BLaER1 (cell line): ENCODE data around the gene JAZF1.

Source experiments
- H3K27ac ChIP-seq: shearing (Covaris generic); formaldehyde crosslinking; 2 replicates; pipeline ENCODE4 v1.8.1; 2022
- H3K27me3 ChIP-seq: shearing (Covaris generic); formaldehyde crosslinking; 2 replicates; pipeline ENCODE4 v1.8.1; 2022
- H3K36me3 ChIP-seq: shearing (Covaris generic); formaldehyde crosslinking; 2 replicates; pipeline ENCODE4 v1.8.1; 2022
- H3K4me1 ChIP-seq: shearing (Covaris generic); formaldehyde crosslinking; 2 replicates; pipeline ENCODE4 v1.8.1; 2022
- H3K4me2 ChIP-seq: shearing (Covaris generic); formaldehyde crosslinking; 2 replicates; pipeline ENCODE4 v1.8.1; 2022
- H3K4me3 ChIP-seq: shearing (Covaris generic); formaldehyde crosslinking; 2 replicates; pipeline ENCODE4 v1.8.1; 2022
- H3K9ac ChIP-seq: shearing (Covaris generic); formaldehyde crosslinking; 2 replicates; pipeline ENCODE4 v1.8.1; 2022
- H3K9me3 ChIP-seq: shearing (Covaris generic); formaldehyde crosslinking; 2 replicates; pipeline ENCODE4 v1.8.1; 2022
- H4K20me1 ChIP-seq: shearing (Covaris generic); formaldehyde crosslinking; 2 replicates; pipeline ENCODE4 v1.8.1; 2022
- Cebpa-rat ChIP-seq: shearing (Covaris generic); IDR thresholded peaks from 2 replicates; pipeline ENCODE4 v1.8.1; 2022

JAZF1 gene

GRCh38 chr7:28115261-28115660 lies 65.3 kb downstream of the JAZF1 start:
- Histone ChIP-seq H3K9me3 (no peaks in the 10 kb centered on the region), H3K36me3 (no peaks in the 10 kb centered on the region), H4K20me1 (peaks cover 6% of the 10 kb centered on the region; the same call in 1 of the 2 replicates), H3K4me1 (peaks cover 20% of the 10 kb centered on the region), H3K27me3 (no peaks in the 10 kb centered on the region), H3K4me2 (no peak overlapping the region), H3K4me3 (no peak overlapping the region), H3K9ac (no peak overlapping the region), H3K27ac (no peak overlapping the region)
- TF ChIP-seq Cebpa-rat, result no peak

- Histone ChIP-seq H3K9ac (no peak overlapping the region), H3K9me3 (no peaks in the 10 kb centered on the region)
Observed at GRCh38 chr7:28114056-28114455, 66.5 kb downstream of the JAZF1 start.

GRCh38 chr7:28112883-28113540 lies 67.6 kb downstream of the JAZF1 start:
- H3K36me3 ChIP-seq, result no peaks in the 10 kb centered on the region
- no peaks in the 10 kb centered on the region for H3K9me3 ChIP-seq
- no peak overlapping the region for H3K4me3 ChIP-seq
- no peak overlapping the region for H3K9ac ChIP-seq
- H3K4me2 ChIP-seq, result no peak overlapping the region
- TF ChIP-seq Cebpa-rat, result 0 out of 2 replicates have a peak, but pooled peaks have one; percentile 28
- peaks cover 5% of the 10 kb centered on the region; the same call in 1 of the 2 replicates for H3K4me1 ChIP-seq
- no peak overlapping the region for H3K27ac ChIP-seq
- H4K20me1 ChIP-seq, result peaks cover 6% of the 10 kb centered on the region; the same call in 1 of the 2 replicates
- no peaks in the 10 kb centered on the region for H3K27me3 ChIP-seq

More at GRCh38 chr7:28114056-28114455, 66.5 kb downstream of the JAZF1 start:
- H3K36me3 ChIP-seq, result no peaks in the 10 kb centered on the region
- peaks cover 8% of the 10 kb centered on the region for H3K4me1 ChIP-seq
- no peak overlapping the region for H3K4me2 ChIP-seq
- H3K27me3 ChIP-seq, result no peaks in the 10 kb centered on the region
- H3K27ac ChIP-seq, result no peak overlapping the region
- H4K20me1 ChIP-seq, result peaks cover 6% of the 10 kb centered on the region; the same call in 1 of the 2 replicates
- no peak overlapping the region for H3K4me3 ChIP-seq
- no peak for TF ChIP-seq Cebpa-rat

GRCh38 chr7:28112467-28112866 lies 68.1 kb downstream of the JAZF1 start:
- H3K36me3 ChIP-seq, result no peaks in the 10 kb centered on the region

GRCh38 chr7:28112012-28112411 lies 68.6 kb downstream of the JAZF1 start:
- no peak for TF ChIP-seq Cebpa-rat
- Histone ChIP-seq H3K4me2 (no peak overlapping the region), H3K9me3 (no peaks in the 10 kb centered on the region), H3K36me3 (no peaks in the 10 kb centered on the region), H3K27ac (no peak overlapping the region), H3K27me3 (no peaks in the 10 kb centered on the region), H4K20me1 (peaks cover 6% of the 10 kb centered on the region; the same call in 1 of the 2 replicates), H3K9ac (no peak overlapping the region), H3K4me1 (peaks cover 5% of the 10 kb centered on the region; the same call in 1 of the 2 replicates), H3K4me3 (no peak overlapping the region)

More at GRCh38 chr7:28112467-28112866, 68.1 kb downstream of the JAZF1 start:
- TF ChIP-seq Cebpa-rat, result no peak
- no peaks in the 10 kb centered on the region for H3K27me3 ChIP-seq
- H3K4me3 ChIP-seq, result no peak overlapping the region
- peaks cover 6% of the 10 kb centered on the region; the same call in 1 of the 2 replicates for H4K20me1 ChIP-seq
- H3K4me2 ChIP-seq, result no peak overlapping the region
- H3K4me1 ChIP-seq, result peaks cover 5% of the 10 kb centered on the region; the same call in 1 of the 2 replicates
- H3K9me3 ChIP-seq, result no peaks in the 10 kb centered on the region
- no peak overlapping the region for H3K9ac ChIP-seq
- H3K27ac ChIP-seq, result no peak overlapping the region

GRCh38 chr7:28110427-28111012 lies 70.1 kb downstream of the JAZF1 start:
- Histone ChIP-seq H3K4me2 (no peak overlapping the region), H3K9me3 (no peaks in the 10 kb centered on the region), H3K4me3 (no peak overlapping the region), H3K27me3 (no peaks in the 10 kb centered on the region), H4K20me1 (peaks cover 6% of the 10 kb centered on the region; the same call in 1 of the 2 replicates), H3K27ac (no peak overlapping the region), H3K4me1 (peaks cover 5% of the 10 kb centered on the region; the same call in 1 of the 2 replicates), H3K9ac (no peak overlapping the region), H3K36me3 (no peaks in the 10 kb centered on the region)
- TF ChIP-seq Cebpa-rat, result no peak

- H3K4me2 ChIP-seq, result no peak overlapping the region
- H3K4me3 ChIP-seq, result no peak overlapping the region
- no peak overlapping the region for H3K9ac ChIP-seq
- no peaks in the 10 kb centered on the region for H3K36me3 ChIP-seq
- no peaks in the 10 kb centered on the region for H3K9me3 ChIP-seq
- no peaks in the 10 kb centered on the region for H3K27me3 ChIP-seq
- no peak for TF ChIP-seq Cebpa-rat
- H4K20me1 ChIP-seq, result peaks cover 6% of the 10 kb centered on the region; the same call in 1 of the 2 replicates
- no peak overlapping the region for H3K27ac ChIP-seq
- H3K4me1 ChIP-seq, result peaks cover 5% of the 10 kb centered on the region; the same call in 1 of the 2 replicates
Observed at GRCh38 chr7:28108747-28109146, 71.8 kb downstream of the JAZF1 start.

- no peaks in the 10 kb centered on the region for H3K27me3 ChIP-seq
- peaks cover 3% of the 10 kb centered on the region; the same call in 1 of the 2 replicates for H3K4me1 ChIP-seq
- no peak overlapping the region for H3K4me2 ChIP-seq
- H4K20me1 ChIP-seq, result peaks cover 1% of the 10 kb centered on the region; the same call in 1 of the 2 replicates
- no peak for TF ChIP-seq Cebpa-rat
- H3K27ac ChIP-seq, result no peak overlapping the region
- no peak overlapping the region for H3K4me3 ChIP-seq
- no peaks in the 10 kb centered on the region for H3K9me3 ChIP-seq
- H3K9ac ChIP-seq, result no peak overlapping the region
- no peaks in the 10 kb centered on the region for H3K36me3 ChIP-seq
Observed at GRCh38 chr7:28107960-28108359, 72.6 kb downstream of the JAZF1 start.

GRCh38 chr7:28106321-28106829 lies 74.2 kb downstream of the JAZF1 start:
- H3K4me2 ChIP-seq, result no peak overlapping the region
- no peak overlapping the region for H3K27ac ChIP-seq
- H3K9me3 ChIP-seq, result no peaks in the 10 kb centered on the region
- no peak overlapping the region for H3K4me3 ChIP-seq
- H3K4me1 ChIP-seq, result no peaks in the 10 kb centered on the region
- no peaks in the 10 kb centered on the region; the same call in 1 of the 2 replicates for H4K20me1 ChIP-seq
- H3K27me3 ChIP-seq, result no peaks in the 10 kb centered on the region
- H3K9ac ChIP-seq, result no peak overlapping the region
- no peaks in the 10 kb centered on the region for H3K36me3 ChIP-seq
- no peak for TF ChIP-seq Cebpa-rat

- TF ChIP-seq Cebpa-rat, result no peak
- Histone ChIP-seq H3K4me2 (no peak overlapping the region), H3K36me3 (no peaks in the 10 kb centered on the region), H3K27ac (no peak overlapping the region), H3K9me3 (no peaks in the 10 kb centered on the region), H3K4me1 (no peaks in the 10 kb centered on the region), H3K27me3 (no peaks in the 10 kb centered on the region), H3K4me3 (no peak overlapping the region), H3K9ac (no peak overlapping the region), H4K20me1 (no peaks in the 10 kb centered on the region; the same call in 1 of the 2 replicates)
Observed at GRCh38 chr7:28105234-28105633, 75.4 kb downstream of the JAZF1 start.
